HG02884 (cell line): ENCODE data around the gene CTNNA2.
"Not testable (repeated sequence)": the region's sequence is repeated elsewhere in the genome, so short reads cannot be mapped to it uniquely, and the experiment has no call there.

ENCODE experiments used
- ATAC-seq: cut with Tn5 transposase; IDR thresholded peaks from one replicate; pipeline ENCODE4 v1.9.1; 2021; ENCODE audit warnings: mild to moderate bottlenecking, moderate library complexity; ENCODE audit not compliant: unreplicated experiment

CTNNA2 gene

DNA sequence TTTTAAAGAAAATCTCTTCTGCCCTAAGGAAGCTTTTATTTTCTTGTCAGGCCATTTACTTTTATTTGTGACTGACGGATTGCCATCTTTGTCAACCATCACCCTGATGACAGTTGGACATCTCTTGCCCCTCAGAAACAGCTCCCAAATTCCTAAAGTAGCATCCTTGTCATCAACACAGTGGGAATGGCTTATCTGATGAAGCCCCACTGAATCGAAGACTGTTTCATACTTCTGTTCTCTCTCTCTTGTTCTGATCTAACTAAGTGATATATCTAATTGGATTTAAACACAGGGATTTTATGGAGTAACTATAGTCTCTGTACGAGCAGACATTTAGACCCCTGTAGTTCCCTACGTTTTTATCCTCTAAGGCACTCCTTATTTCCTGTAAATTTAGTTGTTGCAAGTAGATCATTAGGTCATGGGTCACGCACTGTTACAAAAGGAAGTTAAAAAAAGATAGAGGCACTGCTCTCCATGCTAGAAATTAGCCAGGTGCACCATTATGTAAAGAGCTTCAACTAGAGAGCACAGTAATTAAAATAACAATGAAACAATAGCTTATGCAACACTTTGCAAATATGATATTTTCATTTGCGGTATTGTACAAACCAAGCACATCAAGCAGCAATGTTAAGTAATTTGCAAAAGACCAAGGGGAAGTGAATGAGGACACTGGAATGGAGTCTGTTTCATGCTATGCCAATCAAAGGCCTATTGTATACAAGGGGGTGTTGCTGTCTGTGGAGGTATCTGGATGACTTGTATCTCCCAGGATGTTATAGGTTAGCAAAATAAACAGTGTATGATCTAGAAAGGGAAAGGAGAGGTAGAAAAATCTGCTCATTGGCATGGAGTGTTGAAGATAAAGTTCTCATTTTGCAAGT lies 507.0 kb downstream of the CTNNA2 start:
- no peak for ATAC-seq

DNA sequence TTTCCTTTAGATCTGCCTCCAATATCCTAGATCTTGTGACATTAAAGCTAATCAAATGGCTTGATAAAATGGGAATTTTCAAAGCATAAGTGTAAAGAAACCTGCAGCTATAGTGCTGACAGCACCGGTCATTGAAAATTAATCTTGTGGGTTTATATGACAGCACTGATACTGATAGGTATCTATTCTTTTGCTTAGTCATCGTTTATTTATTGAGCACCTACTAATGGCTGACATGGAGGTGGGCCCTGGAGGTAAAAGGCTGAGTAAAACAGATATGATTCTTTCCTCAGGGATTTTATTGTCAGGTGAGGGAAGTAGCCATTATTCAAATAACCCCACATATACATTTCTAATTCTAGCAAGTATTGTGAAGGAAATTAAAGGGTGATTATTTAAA lies 509.2 kb downstream of the CTNNA2 start:
- no peak for ATAC-seq

DNA sequence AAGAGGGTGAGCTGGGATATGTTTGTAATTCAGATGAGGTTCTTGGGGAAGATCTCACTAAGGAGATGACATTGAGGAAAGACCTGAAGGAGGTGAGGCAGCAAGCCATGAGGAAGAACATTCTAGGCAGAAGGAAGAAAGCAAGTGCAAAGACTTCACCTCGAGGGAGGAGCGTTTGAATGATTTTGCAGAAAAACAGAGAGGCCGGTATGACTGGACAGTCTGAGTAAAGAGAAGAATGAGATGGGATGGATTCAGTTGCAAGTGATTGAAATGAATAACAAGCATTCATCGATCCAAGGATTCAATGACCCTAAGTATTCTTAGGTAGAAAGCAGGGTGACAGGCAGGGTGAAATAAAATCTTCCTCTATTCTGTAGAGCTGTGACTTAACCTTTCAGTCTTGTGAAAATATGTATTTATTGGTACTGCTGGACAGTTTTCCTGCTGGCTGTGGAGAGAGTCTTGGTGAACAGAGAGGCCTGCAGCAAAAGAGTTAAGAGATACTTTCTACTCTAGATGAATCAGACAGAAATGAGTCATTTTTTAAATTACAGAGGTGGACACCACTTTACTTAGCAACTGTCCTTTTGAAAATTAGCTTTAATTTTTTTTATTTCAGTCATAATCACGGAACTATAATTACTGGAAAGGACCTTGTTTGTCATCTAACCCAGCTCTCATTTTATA lies 513.3 kb downstream of the CTNNA2 start:
- no peak for ATAC-seq

- no peak for ATAC-seq
Measured at GRCh38 chr2:80028051-80028450, 515.2 kb downstream of the CTNNA2 start.

DNA sequence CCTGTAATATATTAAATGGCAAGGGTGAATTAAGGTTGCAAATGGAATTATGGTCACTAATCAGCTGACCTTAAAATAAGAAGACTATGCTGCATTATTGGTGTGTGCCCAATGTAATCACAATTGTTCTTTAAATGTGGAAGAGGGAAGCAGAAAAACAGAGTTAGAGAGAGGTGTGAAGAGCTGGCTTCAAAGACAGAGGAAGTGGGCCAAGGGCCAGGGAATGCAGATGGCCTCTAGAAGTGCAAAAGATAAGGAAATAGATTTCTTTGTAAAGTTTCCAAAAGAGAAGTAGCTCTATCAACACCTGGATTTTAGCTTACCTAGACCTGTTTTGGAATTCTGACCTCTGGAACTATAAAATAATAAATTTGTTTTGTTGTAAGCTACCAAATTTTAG lies 515.7 kb downstream of the CTNNA2 start:
- ATAC-seq = no peak

- no peak for ATAC-seq
Measured at GRCh38 chr2:80030135-80030534, 517.3 kb downstream of the CTNNA2 start.

GRCh38 chr2:80032684-80033083 lies 519.8 kb downstream of the CTNNA2 start:
- not testable (repeated sequence) for ATAC-seq

DNA sequence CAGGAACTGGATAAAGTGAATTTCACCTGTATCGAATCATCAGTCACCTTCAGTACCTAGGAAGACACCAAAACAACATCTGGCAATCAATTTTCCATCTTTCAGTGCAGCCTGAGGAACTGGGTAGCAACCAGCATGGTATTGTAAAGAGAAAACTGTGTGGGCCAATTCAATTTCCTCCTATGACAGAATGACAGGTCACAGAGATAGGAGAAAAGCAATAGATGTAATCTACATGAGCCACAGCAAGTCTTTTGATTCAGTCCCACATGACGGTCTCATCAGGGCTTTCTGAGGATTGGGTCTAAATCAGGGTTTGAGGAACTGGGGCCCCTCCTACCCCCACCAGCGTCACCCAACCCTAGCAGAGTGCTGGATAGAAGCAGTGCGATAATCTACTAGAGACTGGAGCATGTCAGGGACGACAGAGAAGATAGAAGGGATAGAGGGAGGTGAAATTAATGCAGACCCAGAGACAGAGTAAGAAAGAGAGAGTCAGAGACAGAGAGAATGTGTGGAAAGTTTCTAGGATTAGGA lies 523.0 kb downstream of the CTNNA2 start:
- no peak for ATAC-seq

DNA sequence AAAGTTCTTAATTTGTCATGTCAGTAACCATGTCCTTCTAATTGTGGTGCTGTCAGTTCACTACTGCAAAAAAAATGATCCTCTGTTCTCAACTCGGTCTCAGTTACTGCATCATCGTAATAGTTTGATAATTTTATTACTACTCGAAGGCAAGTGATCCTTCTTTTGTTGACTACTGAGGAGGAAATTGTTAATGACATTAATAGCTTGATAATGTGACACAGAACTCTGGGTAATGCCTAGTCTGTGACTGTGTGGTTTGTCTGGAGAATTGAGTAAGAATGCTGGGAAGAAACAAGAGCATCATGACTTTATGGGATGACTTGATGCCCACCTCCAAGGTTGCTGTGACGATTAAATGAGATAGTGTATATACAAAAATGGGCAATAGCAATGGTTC lies 524.5 kb downstream of the CTNNA2 start:
- ATAC-seq = no peak

DNA sequence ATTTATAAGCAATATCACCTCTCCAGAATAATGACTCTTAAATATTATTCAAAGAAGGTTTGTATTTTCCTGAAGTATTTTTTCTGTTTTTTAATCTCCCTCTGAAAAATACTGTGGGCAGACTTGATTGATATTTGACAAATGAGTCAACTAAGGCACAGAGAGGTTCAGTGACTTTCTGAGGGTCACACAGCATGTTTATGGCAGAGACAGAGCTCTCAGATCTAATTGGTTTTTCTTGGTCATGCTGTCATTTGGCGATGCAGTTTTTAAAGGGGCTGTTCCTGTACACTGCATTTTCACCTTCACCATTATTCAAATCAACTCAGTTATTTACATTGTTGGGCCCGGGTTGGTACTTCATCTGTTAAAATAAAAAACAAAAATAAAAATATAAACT lies 527.4 kb downstream of the CTNNA2 start:
- ATAC-seq = no peak

DNA sequence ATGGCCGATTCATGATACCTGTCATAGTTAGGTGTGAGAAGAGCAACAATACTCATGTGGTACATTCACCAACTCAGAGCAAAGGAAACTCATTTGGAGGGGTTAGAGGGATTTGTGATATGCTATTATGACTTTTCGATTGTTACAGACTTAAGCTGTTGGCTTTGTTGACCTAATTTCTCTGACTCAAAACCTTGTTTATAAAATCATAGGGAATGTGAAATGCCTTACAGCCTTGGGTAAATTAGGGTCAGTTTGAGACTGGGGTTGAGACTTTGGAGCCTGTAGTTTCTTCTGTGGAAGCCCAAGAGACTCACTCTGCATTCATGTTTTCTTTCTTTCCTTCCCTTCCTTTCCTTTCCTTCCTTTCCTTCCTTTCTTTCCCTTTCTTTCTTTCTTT lies 529.8 kb downstream of the CTNNA2 start:
- ATAC-seq = no peak

GRCh38 chr2:80048296-80048695 lies 535.4 kb downstream of the CTNNA2 start:
- no peak for ATAC-seq

- no peak for ATAC-seq
Measured at GRCh38 chr2:80050246-80050645, 537.4 kb downstream of the CTNNA2 start.

- no peak for ATAC-seq
Measured at GRCh38 chr2:80053522-80054345, 540.9 kb downstream of the CTNNA2 start.

DNA sequence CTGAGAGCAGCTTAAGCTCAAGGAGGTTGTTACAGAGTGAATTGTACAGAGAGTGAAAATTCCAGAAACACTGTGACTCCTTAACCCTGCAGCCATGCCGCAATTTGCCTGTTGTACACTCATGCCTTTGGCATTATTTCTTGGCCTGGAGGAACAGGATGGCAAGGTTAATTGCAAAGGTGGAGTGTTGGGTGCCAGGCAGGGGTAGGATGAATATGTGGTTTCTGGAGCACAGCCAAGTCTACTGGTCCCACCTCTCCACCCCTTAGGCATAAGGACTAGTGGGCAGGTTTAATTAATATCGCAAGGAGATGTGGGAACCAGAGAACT lies 541.5 kb downstream of the CTNNA2 start:
- no peak for ATAC-seq

GRCh38 chr2:80057956-80058355 lies 545.1 kb downstream of the CTNNA2 start:
- no peak for ATAC-seq

DNA sequence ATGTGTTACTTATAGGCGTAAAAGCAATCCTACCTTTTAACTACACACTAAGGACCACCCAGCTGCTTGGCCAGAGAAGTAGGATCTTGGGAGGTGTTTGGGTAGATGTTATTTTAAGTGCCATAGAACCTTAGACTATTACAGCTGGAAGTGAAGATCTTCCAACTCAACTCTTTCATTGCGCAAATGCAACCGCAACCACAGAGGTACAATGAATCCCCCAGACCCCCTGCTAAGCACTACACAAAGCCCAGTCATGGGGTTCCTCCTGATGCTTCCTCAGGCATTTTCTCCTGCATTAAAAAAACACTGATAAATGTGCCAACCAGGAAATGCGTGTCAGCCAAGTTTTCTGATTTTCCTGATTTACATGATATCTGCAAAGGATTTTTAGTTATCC lies 545.7 kb downstream of the CTNNA2 start:
- ATAC-seq = no peak

- ATAC-seq = no peak
Measured at GRCh38 chr2:80059447-80059846, 546.6 kb downstream of the CTNNA2 start.

DNA sequence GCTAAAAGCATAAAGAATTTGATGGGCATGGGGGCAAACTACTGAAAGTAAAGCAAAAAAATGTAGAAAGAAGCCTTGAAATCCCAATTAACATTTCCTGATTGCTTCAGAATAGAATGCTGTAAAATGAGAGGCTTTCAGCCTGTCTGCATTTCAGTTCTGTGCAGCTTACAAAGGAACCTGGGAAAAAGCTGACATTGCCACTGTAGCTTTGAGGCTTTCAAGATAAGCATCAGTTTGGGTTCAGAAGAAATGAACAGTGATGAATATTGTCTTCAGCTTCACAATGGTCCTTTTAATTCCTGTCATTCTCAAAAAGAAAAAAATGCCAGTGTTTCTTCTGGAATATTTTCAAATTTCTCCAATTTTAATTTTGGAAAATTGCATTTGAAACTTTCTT lies 549.0 kb downstream of the CTNNA2 start:
- no peak for ATAC-seq

DNA sequence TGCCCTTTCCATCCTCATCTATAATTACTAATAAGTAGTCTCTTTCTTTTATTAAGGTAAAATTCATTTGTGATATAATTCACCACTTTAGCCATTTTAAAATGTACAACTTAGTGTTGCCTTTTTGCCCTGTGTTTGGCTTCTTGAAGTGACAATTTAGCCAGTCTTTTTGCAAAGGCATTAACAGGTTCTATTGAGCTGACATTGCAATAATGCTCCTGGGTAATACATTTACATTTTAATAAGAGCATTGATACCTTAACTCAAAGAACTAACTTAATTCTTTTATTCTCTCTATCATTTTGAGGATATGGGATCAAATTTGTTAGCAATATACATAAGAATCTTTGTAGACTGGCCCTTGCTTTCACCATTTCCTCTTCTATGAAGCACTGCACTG lies 549.4 kb downstream of the CTNNA2 start:
- ATAC-seq = no peak

DNA sequence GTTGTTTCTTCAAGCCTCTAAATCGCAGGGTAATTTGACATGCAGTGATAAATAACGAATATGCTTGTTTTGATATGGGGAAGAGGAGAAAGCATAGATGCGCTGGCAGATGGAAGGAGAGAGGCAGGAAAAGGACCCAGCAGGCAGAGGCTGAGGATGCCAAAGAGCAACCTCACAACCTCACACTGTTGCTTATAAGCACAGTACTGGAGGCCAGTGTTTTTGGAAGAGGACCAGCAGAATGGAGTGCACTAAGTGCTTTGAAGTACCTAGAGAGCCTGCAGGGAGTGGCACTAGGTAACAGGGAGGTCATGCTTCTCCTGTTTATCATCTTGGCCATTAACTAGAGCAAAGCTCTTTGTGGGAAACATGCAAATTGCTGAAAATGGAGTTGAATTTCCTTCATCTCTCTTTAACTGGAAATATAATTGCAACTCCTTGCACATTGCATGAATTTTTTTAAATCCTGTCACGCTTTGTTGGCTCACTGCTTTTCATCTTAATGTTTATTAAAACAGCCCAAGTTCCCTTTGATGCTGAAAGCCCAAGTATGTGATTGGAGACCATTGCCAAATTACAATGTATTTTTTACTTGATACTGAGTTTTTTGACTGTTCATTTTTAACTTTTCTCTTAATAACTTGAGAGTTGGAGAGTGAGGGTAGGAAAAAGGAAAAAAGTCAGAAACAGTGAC lies 555.3 kb downstream of the CTNNA2 start:
- ATAC-seq = no peak
